Skeletal muscle tissue (tissue), 4 donors: ENCODE data around the gene FKRP. TPM values are rescaled to one million over a fixed set of nuclear protein-coding genes. Genes with fewer than 3 reads are reported as not detected.

Experiments used
- H3K27ac ChIP-seq: one replicate; pipeline ENCODE4 v1.7.0; 2013; ENCODE audit warnings: mild to moderate bottlenecking, low read depth, low read length, inconsistent platforms
- H3K27me3 ChIP-seq, 3 donors: one replicate each; pipeline ENCODE4 v1.7.0; 2013; ENCODE audit warnings: low read length in 3 of 3; ENCODE audit not compliant: control insufficient read depth in 3 of 3, insufficient read depth in 3 of 3
- H3K36me3 ChIP-seq, 3 donors: one replicate each; pipeline ENCODE4 v1.7.0; 2013; ENCODE audit warnings: low read length in 3 of 3; ENCODE audit not compliant: control insufficient read depth in 3 of 3, insufficient read depth in 3 of 3
- H3K4me1 ChIP-seq, 3 donors: one replicate each; pipeline ENCODE4 v1.7.0; 2013; ENCODE audit warnings: low read length in 3 of 3, mild to moderate bottlenecking in 3 of 3; ENCODE audit not compliant: control insufficient read depth in 3 of 3, insufficient read depth in 3 of 3
- H3K4me3 ChIP-seq, 3 donors: one replicate each; pipeline ENCODE4 v1.7.0; 2013; ENCODE audit warnings: low read length in 3 of 3
- H3K9ac ChIP-seq, 3 donors: one replicate each; pipeline ENCODE4 v1.7.0; 2013; ENCODE audit warnings: low read length in 3 of 3, mild to moderate bottlenecking in 3 of 3, moderate library complexity in 2 of 3, low read depth in 1 of 3
- H3K9me3 ChIP-seq, 3 donors: one replicate each; pipeline ENCODE4 v1.7.0; 2013; ENCODE audit warnings: low read length in 3 of 3; ENCODE audit not compliant: control insufficient read depth in 3 of 3
- total RNA-seq: library from RNA; depleted of rRNA; stranded (reverse); fragments of >200 nt; gene quantifications from one replicate; pipeline ENCODE4 v1.2.3, GENCODE V29; 2014
- donor health status: Osteomylitis.

The FKRP gene
- total RNA-seq, 1 donor from 2014 or later: 5.7 TPM

DNA sequence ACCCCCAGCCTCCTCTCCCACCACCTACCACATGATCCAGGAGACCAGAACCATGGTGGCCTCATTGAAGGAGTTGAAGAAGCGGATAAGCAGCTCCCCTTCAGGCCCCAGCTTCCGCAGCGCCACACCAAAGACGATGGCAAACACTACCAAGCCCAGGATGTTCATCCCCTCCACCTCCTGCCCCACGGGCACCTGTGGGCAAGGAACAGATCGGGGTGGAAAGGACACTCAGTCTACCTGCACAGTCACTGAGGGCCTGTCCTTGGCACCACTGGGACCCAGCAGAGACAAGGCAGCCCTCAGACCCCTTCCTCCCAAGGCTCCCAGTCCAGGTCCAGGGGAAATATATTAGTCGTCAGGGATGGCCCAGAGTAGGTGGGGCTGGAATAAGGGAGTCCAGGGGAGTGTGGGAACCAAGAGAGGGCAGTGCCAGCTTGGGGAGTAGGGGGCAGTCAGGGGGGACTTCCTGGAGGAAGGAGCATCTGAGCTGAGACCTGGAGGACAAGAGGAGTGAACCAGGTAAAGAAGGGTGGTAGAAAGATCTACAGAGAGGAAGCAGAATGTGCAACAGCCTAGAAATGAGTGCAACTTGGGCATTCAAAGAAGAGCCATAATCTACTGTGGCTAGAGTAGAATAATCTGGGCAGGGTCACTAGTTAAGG lies 36.6 kb downstream of the FKRP start:
- Histone ChIP-seq H3K36me3 (peaks cover 0 to 7% (median 2%) of the 10 kb centered on the region in 3 donors), H3K4me3 (no peak overlapping the region), H3K9ac (no peak overlapping the region), H3K27me3 (peaks cover 0 to 28% (median 17%) of the 10 kb centered on the region in 3 donors), H3K27ac (no peak overlapping the region), H3K4me1 (peaks cover 24 to 32% (median 31%) of the 10 kb centered on the region in 3 donors), H3K9me3 (no peaks in the 10 kb centered on the region)

DNA sequence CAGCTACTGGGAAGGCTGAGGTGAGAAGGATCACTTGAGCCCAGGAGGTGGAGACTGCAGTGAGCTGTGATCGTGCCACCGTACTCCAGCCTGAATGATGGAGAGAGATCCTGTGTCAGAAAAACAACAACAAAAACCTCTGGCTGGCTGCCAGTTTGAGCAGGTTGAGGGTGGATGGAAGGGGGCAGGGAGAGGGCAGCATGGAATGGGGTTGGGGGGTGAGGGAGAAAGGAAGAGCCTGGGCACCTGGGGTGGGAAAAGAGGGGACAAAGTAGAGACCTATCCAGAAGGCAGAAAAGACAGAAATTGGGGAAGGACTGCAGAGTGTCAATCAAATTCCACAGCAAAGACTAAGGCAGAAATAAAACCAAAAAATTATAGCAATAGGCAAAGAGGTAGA lies 37.8 kb downstream of the FKRP start:
- Histone ChIP-seq H3K27me3 (peaks cover 0 to 39% (median 17%) of the 10 kb centered on the region in 3 donors), H3K4me3 (no peak overlapping the region), H3K27ac (no peak overlapping the region), H3K4me1 (peaks cover 29 to 40% (median 37%) of the 10 kb centered on the region in 3 donors), H3K36me3 (peaks cover 0 to 7% (median 2%) of the 10 kb centered on the region in 3 donors), H3K9me3 (no peaks in the 10 kb centered on the region), H3K9ac (no peak overlapping the region)

DNA sequence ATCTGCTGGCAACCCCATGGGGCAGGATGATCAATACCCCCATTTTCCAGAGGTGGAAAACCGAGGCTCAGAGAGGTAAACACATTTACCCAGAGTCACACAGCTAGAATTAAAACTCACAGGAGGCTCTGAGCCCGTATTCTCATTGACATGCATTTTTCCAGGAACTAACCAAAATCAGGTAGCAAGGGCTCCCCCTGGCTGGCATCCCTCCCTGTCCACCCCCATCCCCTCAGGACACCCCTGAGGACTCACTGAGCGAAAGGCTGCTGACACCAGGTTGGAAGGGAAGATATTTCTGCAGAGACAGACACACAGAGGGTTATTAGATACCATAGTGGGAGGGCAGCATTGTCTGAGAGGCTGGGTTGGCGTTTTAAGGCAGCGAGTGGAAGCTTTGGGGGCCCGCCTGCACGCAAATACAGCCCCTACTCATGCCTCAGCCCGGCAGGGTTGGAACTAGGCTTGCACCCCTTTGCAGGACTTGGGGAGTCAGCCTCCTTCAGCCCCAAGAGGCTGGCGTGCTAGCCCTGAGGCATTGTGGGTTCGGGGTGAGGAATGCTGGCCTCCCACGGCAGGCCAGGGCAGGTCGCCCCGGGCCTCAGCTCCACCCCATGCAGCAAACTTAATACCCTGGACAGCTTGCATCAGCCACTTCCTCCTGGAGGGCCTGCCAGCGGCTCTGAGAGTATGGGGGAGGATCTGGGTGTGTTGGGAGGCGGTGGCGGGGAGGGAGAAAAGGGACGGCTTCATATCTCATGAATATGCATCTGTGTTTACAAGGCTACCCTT lies 38.6 kb downstream of the FKRP start:
- H3K27ac ChIP-seq: no peak overlapping the region
- peaks cover 0 to 43% (median 17%) of the 10 kb centered on the region in 3 donors for H3K27me3 ChIP-seq
- H3K4me1 ChIP-seq: peaks cover 29 to 38% (median 37%) of the 10 kb centered on the region in 3 donors
- H3K4me3 ChIP-seq: peak overlapping the region in 2 of 3 donors; percentile 27 to 29
- H3K9ac ChIP-seq: peak overlapping the region in 1 of 3 donors; percentile 40
- H3K36me3 ChIP-seq: peaks cover 0 to 5% (median 2%) of the 10 kb centered on the region in 3 donors
- H3K9me3 ChIP-seq: no peaks in the 10 kb centered on the region

DNA sequence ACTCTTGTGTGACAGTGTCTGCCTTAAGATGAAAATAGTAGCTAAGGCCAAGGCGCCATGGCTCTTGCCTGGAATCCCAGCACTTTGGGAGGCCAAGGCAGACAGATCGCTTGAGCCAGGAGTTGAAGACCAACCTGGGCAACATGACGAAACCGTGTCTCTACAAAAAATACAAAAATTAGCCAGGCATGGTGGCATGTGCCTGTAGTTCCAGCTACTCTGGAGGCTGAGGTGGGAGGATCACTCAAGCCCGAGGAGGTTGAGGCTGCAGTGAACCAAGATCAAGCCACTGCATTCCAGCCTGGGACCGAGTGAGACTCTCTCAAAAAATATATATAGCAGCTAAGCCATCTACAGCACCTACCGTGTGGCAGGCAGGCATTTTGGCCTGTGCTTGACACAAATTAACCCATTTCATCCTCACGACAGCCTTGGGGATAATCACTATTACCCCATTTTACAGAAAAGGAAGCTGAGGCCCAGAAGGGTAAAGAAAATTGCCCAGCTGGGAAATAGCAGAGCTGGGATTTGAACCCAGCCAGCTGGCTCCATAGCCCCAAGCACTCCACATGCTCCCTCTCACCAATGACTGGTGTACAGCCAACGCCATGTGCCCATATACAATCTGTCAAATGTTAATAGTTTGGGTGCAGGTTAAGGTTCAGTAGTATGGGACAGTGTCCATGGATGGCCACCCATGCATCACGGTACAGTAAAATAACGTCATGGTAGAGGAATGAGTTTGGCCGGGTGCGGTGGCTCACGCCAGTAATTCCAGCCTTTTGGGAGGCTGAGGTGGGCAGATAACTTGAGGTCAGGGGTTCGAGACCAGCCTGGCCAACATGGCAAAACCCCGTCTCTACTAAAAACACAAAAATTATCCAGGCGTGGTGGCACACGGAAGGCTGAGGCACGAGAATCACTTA lies 39.5 kb downstream of the FKRP start:
- Histone ChIP-seq H3K4me3 (peak overlapping the region; percentile 24 to 58 (median 29)), H3K36me3 (peaks cover 0 to 5% (median 2%) of the 10 kb centered on the region in 3 donors), H3K9me3 (no peaks in the 10 kb centered on the region), H3K27me3 (peaks cover 0 to 43% (median 17%) of the 10 kb centered on the region in 3 donors), H3K27ac (peak overlapping the region; percentile 83), H3K4me1 (peaks cover 29 to 38% (median 37%) of the 10 kb centered on the region in 3 donors), H3K9ac (peak overlapping the region in 1 of 3 donors; percentile 8)

DNA sequence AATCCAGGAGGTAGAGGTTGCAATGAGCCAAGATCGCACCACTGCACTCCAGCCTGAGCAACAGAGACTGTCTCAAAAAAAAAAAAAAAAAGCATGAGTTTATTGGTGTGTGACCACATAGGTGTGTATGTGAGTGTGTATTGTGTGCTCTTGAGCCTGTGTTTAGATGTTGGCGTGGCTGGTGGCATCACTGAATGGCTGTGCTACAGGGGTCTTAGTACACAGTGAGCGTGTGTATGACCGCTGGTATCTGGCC lies 40.1 kb downstream of the FKRP start:
- Histone ChIP-seq H3K4me3 (peak overlapping the region; percentile 58 to 72 (median 70)), H3K4me1 (peaks cover 29 to 38% (median 37%) of the 10 kb centered on the region in 3 donors), H3K27ac (peak overlapping the region; percentile 83), H3K36me3 (peaks cover 0 to 5% (median 2%) of the 10 kb centered on the region in 3 donors), H3K9me3 (no peaks in the 10 kb centered on the region), H3K9ac (peak overlapping the region in 1 of 3 donors; percentile 25), H3K27me3 (peaks cover 0 to 43% (median 17%) of the 10 kb centered on the region in 3 donors)

DNA sequence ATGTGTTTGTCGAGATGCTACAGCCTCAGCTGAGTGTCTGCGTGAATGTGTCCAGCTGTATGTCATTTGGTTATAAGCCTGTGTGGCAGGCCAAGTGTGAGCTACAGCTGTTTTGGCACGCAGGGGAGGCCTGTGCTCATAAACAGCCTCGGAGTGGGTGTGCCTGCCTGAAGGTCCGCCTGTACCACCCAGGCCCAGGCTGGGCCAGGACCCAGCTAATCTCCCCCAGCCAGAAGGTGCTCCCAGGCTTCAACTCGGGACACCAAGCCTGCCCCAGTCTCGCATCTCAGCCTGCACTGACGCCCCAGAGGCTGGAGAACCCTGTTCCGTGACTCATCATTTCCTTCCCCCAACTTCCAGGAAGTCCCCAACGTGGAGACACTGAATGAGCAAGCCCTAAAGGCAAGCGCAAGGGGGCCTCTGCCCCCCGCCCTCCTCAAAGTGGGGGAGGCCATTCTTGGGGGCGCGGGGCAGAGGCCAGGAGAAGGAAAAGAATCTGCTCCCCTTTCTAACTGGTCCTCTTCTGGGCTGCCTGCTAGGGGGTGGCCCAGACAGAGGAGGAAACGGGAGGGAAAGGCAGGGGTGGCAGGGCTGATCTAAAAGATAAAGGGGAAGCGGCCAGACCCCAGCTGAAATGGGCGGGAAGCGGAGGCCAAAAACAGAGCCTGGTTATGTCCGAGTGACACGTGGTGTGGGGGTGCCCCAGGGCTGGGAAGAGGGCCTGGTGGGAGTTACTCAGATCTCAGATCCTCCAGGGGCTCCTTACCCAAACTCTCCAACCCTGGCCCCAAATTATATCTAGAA lies 40.6 kb downstream of the FKRP start:
- Histone ChIP-seq H3K4me3 (peak overlapping the region; percentile 58 to 72 (median 70)), H3K36me3 (peaks cover 0 to 5% (median 2%) of the 10 kb centered on the region in 3 donors), H3K9ac (peak overlapping the region; percentile 61 to 71 (median 69)), H3K27ac (peak overlapping the region; percentile 83), H3K9me3 (no peaks in the 10 kb centered on the region), H3K4me1 (peaks cover 29 to 38% (median 37%) of the 10 kb centered on the region in 3 donors), H3K27me3 (peaks cover 0 to 43% (median 15%) of the 10 kb centered on the region in 3 donors)

DNA sequence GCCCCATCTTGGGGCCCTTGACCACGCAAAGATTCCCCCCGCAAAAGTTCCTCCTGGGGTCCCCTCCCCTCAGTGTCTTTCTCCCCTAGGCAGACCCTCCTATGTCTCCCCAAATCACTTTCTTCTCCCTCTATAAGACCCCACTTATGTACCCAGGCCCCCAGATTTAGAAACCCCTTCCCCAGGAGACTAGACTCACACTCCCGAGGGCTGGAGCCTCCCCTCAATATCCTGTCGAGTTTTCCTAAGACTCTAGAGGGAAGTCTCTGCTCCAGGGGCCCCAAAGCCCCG lies 41.1 kb downstream of the FKRP start:
- Histone ChIP-seq H3K27me3 (peaks cover 0 to 43% (median 15%) of the 10 kb centered on the region in 3 donors), H3K9ac (peak overlapping the region; percentile 61 to 71 (median 69)), H3K4me3 (peak overlapping the region; percentile 66 to 72 (median 70))

DNA sequence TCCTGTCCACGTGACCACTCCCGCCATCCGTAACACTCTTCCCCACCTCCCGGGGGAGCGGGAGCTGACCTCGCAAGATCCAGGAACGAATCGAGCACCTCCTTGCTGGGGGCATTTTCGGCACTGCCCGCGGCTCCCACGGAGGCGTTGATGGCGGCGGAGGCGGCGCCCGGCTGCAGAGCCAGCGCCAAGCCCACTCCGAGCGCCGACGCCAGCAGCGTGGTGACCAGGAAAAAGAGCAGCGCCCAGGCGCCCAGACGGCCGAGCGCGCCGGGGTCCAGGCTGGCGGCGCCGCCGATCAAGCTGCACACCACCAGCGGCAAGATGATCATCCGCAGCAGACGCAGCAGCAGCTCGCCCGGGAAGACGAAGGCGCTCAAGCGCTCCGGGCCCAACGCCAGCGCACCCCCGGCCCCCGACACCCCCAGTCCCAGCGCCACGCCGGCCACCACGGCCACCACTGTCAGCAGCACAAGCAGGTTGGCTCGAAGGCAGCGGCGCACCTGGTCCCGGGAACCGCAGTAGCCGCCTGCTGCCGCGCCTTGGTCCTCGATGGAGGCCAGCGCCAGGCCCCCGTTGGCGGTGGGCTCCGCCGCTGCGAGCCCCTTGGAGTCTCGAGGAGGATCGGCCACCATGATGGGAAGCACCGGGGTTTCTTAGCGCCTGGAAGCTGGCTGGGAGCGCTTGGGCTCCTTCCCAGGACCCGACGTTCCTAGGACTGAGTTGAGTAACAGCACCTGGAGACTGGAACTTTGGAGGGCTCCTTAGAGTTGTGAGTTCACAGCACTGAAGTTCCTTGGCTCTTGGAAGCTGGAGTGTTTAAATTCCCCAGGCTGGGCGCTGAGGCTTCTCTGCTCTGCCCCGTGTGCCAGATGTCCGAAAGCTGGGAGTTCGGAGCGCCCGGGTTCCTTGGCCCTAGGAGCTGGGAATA lies 41.7 kb downstream of the FKRP start:
- H3K36me3 ChIP-seq: peaks cover 0 to 2% (median 0%) of the 10 kb centered on the region in 3 donors
- peak overlapping the region; percentile 65 to 71 (median 69) for H3K9ac ChIP-seq
- no peaks in the 10 kb centered on the region for H3K9me3 ChIP-seq
- peaks cover 0 to 40% (median 15%) of the 10 kb centered on the region in 3 donors for H3K27me3 ChIP-seq
- peaks cover 29 to 38% (median 37%) of the 10 kb centered on the region in 3 donors for H3K4me1 ChIP-seq
- H3K4me3 ChIP-seq: peak overlapping the region; percentile 66 to 80 (median 72)
- H3K27ac ChIP-seq: peak overlapping the region; percentile 83

More for the DNA sequence above, 41.1 kb downstream of the FKRP start:
- Histone ChIP-seq H3K27ac (peak overlapping the region; percentile 83), H3K9me3 (no peaks in the 10 kb centered on the region), H3K36me3 (peaks cover 0 to 2% (median 1%) of the 10 kb centered on the region in 3 donors), H3K4me1 (peaks cover 29 to 38% (median 37%) of the 10 kb centered on the region in 3 donors)
